ENCODE data around the gene TAF9B.
"Not testable (repeated sequence)": the region's sequence is repeated elsewhere in the genome, so short reads cannot be mapped to it uniquely, and the experiment has no call there.

TAF9B gene, protein sequence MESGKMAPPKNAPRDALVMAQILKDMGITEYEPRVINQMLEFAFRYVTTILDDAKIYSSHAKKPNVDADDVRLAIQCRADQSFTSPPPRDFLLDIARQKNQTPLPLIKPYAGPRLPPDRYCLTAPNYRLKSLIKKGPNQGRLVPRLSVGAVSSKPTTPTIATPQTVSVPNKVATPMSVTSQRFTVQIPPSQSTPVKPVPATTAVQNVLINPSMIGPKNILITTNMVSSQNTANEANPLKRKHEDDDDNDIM

DNA sequence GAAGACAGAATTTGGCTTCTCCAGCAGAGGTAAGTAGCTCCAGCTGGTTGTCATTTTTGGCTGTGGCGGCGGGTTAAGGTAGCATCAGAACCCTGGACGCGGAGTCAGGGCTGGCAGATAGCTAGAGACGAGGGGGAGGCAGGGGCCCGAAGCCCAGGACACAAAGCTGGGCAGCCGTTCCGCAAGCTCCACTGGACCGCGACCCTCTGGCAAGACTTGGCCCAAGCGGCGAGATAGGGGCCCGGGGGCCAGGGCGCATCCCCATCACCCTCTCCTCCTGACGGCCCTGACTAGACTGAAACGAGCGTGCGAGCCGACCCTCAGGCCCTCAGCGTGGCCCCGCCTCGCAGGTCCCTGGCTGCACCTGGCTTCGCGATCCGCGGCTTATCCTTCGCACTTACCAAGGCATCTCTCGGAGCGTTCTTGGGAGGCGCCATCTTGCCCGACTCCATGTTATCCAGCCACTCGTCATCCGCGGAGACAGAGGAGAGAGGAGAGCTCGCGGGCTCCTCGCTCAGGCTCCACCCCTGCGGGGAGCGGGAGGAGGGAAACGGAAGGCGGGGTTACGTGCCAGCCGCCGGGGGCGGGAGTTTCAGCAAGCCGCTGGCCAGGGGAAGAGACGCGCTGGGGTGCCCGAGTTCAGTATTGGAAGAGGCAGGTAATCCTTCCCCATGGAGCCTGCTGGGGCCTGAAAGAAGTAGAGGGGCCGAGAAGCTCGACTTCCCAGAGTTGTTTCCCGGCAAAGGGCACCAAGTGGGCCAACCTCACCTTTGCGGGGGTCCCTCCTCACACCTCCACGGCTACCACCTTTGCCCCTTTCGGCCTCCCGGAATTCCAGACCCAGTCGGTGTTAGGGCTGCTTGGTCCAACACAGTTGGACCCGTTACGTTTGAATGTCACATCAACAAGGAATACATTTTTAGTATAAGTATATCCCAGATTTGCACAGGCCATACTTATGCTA, at the start of gene TAF9B:
TSS of gene TAF9B (minus strand) at position 491 of the 964 bp plus-strand sequence. CDS start at position 452, 39 bp downstream.
- peak; percentile 81 for DNase-seq (ENCODE audit: low spot score)

DNA sequence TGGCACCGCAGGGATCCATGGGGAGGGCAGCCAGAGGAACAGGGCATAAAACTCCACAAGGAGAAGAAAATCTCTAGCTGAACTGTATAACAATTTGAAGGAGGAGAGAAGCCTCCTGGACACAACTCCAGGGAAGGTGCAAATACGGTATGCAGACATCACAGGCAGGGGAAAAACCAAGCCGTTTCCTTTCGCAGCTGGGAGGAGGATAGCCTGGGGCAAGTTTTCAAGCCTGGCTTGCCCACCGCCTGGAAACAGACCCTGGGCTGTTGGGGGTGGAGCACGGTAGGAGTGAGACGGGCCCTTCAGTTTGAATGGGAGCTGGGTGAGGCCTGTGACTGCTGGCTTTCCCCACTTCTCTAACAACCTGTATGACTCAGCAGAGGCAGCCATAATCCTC, 43.4 kb upstream of the TAF9B start:
- no peak for DNase-seq (ENCODE audit: low spot score)

DNA sequence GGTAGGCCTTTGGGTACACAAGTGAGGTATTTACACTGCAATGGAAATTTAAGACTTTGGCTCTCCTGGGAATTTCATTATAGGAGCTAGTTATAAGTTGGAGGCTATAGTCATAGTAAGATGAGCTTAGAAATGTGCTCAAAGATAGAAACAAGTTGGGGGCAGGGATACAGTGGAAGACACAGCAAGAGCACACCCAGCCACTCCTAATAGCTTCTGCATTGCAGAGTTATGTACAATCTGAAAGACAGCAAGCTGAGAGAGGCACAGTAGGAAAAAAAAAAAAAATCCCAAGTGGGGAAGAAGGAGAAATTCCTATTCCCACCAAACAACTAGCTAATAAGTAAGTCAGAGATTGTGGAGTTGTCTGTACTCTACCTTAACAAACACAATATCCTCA, 41.9 kb upstream of the TAF9B start:
- DNase-seq (ENCODE audit: low spot score) = no peak

DNA sequence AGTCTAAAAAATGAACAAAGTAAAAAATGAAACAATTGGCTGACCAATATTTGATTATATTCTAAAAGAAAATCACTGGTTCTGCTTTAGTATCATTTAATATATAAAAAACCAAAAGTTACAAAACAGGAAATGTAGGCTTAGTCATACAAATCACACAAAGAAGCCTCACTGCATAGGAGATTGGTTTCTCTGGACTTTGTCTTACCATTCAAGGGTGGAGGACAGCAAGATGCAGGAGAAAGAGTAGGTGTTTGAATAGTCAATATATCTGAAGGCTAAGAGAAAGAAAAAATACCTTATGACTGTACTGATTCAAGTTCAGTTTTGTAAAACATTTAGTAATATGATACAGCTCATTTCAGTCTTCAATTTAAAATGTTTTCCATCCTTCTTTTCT, 28.6 kb upstream of the TAF9B start:
- DNase-seq (ENCODE audit: low spot score) = peak; percentile 0

DNA sequence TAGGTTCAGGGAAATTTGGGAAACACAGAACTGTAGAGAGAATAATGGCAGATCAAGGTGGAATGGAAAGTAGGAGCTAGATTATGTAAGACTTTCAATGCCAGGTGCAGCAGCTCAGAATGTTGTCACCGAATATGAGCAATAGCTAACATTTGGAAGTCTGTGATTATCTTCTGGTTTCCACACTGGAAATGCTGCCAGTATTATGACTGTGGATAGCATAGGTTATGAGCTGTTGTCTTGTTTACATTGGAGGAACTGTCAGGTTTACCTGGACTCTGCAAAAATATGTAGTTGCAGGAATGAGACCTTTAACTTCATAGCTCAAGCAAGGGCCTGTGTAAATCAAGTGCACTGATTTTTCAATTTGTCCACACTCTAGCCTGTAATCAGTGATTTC, 26.0 kb upstream of the TAF9B start:
- DNase-seq (ENCODE audit: low spot score) = no peak

DNA sequence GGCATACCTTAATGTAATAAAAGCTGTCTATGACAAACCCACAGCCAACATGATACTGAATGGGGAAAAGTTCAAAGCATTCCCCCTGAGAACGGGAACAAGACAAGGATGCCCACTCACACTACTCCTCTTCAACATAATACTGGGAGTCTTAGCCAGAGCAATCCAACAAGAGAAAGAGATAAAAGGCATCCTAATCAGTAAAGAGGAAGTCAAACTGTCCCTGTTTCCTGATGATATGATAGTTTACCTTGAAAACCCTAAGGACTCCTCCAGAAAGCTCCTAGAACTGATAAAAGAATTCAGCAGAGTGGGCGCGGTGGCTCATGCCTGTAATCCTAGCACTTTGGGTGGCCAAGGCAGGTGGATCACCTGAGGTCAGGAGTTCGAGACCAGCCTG, 23.7 kb upstream of the TAF9B start:
- DNase-seq (ENCODE audit: low spot score) = not testable (repeated sequence)

DNA sequence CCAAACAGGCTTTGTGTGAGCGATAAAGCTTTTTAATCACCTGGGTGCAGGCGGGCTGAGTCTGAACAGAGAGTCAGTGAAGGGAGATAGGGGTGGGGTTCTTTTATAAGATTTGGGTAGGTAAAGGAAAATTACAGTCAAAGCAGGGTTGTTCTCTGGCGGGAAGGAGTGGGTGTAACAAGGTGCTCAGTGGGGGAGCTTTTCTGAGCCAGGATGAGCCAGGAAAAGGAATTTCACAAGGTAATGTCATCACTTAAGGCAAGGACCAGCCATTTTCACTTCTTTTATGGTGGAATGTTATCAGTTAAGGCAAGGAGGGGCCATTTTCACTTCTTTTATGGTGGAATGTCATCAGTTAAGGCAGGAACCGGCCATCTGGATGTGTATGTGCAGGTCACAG, 21.3 kb upstream of the TAF9B start:
- not testable (repeated sequence) for DNase-seq (ENCODE audit: low spot score)

DNA sequence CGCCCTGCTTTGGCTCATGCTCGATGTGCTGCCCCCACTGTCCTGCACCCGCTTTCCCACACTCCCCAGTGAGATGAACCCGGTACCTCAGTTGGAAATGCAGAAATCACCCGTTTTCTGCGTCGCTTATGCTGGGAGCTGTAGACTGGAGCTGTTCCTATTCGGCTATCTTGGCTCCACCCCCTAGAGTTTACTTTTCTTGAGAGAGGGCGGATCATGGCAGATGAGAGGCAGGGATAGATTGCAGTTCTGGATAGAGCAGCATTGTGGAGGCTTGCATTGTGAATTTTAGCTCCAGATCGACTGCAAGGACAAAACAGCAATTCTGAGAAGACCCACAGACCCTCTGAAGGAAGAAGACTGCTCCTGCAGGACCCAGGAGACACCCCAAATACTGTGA, 18.4 kb upstream of the TAF9B start:
- DNase-seq (ENCODE audit: low spot score) = peak; percentile 3

DNA sequence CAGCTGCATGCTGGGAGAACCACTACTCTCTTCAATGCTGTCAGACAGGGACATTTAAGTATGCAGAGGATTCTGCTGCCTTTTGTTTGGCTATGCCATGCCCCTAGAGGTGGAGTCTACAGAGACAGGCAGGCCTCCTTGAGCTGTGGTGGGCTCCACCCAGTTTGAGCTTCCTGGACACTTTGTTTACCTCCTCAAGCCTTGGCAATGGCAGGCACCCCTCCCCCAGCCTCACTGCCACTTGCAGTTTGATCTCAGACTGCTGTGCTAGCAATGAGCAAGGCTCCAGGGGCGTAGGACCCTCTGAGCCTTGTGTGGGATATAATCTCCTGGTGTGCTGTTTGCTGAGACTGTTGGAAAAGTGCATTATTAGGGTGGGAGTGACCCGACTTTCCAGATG, 17.9 kb upstream of the TAF9B start:
- DNase-seq (ENCODE audit: low spot score) = not testable (repeated sequence)

DNA sequence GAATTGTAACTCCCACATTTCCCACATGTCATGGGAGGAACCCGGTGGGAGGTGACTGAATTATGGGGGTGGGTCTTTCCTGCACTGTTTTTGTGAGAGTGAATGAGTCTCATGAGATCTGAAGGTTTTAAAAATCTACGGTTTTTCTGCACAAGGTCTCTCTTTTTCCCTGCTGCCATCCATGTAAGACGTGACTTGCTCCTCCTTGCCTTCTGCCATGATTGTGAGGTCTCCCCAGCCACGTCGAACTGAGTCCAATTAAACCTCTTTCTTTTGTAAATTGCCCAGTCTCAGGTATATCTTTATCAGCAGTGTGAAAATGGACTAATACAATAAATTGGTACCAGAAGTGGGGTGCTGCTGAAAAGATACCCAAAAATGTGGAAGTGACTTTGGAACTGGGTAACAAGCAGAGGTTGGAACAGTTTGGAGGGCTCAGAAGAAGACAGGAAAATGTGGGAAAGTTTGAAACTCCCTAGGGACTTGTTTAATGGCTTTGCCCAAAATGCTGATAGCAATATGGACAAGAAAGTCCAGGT, 7.6 kb upstream of the TAF9B start:
- DNase-seq (ENCODE audit: low spot score) = not testable (repeated sequence)

DNA sequence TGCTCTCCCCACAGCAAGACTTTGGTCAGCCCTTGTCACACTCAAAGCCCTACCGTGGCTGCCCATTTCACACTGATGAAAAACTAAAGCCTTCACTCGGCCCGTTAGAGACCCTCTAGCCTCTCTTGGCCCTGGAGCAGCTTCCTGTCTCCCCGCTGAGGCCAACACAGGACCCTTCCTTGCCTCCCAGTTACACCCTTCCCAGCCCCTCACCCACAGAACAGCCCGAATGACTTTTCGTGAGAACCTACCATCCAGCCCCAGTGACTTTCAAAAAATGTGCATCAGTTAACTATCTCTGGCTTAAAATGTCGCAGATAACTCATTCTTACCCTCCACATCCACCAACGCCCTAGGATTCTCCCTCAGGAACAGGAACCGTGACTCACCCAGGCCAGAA, 756 bp upstream of the TAF9B start:
- DNase-seq (ENCODE audit: low spot score) = no peak

DNA sequence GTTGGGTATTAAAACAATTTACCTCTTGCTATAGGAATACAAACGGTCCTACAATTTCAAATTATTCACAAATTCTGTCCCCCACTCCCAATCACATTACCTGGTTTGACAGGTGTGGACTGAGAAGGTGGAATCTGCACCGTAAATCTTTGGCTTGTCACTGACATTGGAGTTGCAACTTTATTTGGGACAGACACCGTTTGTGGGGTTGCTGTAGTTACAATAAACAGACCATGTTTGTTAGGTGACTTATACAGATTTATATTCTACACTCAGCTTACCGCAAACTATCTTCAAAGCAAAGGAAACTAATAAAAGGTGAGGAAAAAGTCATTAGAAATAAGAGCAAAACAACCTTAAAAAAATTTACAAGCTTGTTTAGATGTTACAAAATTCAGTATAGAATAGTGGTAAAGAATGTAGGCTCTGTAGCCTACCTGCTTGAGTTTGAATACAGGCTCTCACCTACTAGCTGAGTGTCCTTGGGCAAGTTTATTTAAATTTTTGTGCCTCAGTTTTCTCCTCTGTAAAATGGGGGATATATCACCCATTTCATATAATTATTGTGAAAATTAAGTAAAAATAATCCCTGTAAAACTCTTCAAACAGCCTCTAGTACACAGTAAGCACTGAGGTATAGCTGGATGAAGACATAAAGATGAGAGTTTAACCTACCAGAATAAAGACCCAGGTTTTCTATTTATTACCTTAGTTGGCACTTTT, 6.1 kb downstream of the TAF9B start:
- no peak for DNase-seq (ENCODE audit: low spot score)

DNA sequence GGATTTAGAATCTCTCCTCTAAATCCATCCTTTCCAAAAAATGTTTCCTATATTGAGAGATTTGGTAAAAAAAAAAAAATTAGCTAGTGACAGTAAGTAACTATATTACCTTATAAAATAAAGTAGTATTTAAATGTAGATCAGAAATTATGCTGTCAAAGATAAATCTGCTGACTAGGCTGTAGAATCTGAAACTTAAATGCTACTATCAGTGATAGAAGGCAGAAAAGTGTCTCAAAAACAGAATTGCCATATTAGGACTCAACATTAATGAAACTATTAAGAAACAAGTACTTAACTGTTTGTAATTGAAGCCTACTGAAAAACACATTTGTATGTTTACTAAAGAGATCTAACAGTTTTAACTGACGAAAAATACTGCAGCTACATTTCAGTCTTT, 8.3 kb downstream of the TAF9B start:
- DNase-seq (ENCODE audit: low spot score) = no peak

DNA sequence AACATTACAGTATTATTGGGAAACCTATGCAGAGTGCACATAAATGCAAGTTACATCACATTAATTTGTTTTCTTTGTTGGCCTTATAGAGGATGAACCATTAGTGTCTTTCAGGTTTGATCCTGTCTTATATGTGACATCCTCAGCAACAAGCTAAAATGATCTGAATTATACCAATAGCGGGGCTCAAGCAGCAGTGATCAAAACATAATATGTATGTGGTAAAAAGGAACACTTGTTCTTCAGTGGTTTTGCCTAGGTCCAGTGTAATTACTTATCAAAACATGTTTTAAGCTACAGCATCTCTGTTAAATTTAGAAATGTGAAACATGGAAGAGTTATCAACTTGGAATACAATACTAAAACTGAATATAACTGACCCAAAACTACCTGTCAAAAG, 9.1 kb downstream of the TAF9B start:
- no peak for DNase-seq (ENCODE audit: low spot score)

DNA sequence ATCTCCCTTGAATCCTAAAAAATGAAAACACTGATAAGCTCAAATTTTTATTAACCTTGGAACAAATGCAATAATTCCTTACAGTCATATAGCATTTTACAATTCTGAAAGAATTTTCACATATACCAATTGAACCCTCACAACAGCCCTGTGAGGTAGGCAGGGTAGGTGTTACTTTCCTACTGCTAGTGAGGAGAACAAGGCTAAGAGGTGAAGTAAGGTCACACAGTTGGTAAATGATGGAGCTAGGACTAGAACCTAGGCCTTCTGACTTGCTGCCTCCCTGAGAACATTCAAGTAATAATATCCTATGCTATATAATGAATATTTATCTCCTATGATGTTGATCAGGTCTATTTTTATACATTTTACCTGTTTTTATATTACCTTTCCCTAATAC, 9.7 kb downstream of the TAF9B start:
- no peak for DNase-seq (ENCODE audit: low spot score)

DNA sequence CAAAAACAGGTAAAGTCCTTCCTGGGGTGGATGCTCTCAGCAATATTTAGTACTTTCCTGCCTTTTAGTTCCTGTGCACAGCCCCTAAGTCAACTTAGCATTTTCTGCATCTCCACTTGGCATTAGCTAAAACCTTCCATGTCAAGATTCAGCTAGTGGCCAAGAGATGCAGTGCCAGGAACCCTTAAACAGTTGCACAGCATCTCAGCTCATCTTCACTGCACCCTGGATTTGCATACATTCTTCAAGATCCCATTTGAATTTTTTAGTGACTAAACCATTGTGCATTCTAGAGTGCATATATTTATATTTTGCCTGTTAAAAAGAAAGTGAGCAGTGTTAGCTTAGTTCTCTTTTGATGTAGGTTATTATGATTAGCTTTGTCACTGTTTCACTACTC, 13.7 kb downstream of the TAF9B start:
- not testable (repeated sequence) for DNase-seq (ENCODE audit: low spot score)

DNA sequence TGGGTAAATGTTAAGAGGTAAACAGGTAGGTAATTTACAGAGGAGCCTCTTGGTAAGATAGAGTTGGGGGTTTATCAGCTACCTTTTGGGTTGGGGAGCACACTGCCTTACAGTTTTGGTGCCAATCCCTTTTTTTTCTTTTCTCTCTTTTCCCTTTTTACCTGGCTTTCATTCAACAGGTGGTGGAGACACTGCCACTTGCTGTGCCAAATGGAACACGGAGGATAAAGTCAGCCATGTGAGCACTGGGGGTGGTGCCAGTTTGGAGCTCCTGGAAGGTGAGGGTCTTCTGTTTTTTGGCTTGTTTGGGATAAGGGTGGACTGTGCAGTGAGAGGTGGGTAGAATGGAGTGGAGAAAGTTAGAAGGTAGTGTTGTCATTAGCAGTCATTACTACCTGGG, 14.3 kb downstream of the TAF9B start:
- no peak for DNase-seq (ENCODE audit: low spot score)

DNA sequence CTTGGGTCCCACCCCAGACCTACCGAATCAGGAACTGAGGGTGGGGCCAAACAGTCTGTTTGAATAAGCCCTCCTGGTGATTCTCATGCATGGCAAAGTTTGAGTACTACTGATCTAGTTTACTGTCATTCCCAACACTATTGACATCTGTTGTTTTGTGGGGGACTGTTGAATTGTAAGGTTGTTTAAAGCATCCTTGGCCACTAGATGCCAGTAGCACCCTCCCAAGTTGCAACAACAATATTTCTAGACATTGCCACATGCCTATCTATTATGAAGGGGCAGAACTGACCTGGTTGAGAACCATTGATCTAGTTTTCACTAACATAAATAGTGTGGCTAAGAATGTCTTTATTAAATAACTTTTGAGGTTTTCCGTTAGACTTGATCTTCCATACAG, 15.1 kb downstream of the TAF9B start:
- no peak for DNase-seq (ENCODE audit: low spot score)

DNA sequence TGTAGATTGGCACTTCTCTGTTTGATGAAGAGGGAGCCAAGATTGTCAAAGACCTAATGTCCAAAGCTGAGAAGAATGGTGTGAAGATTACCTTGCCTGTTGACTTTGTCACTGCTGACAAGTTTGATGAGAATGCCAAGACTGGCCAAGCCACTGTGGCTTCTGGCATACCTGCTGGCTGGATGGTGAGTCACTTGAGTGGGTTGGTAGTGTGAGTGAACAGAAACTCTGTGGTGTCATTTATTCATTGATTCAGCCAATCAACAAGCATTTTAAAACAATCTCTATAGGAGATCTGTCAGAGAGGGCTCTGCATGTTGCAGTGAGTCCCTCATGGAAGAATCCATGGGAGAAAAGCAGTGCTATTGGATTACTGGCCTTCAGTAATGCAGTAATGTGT, 16.3 kb downstream of the TAF9B start:
- no peak for DNase-seq (ENCODE audit: low spot score)

DNA sequence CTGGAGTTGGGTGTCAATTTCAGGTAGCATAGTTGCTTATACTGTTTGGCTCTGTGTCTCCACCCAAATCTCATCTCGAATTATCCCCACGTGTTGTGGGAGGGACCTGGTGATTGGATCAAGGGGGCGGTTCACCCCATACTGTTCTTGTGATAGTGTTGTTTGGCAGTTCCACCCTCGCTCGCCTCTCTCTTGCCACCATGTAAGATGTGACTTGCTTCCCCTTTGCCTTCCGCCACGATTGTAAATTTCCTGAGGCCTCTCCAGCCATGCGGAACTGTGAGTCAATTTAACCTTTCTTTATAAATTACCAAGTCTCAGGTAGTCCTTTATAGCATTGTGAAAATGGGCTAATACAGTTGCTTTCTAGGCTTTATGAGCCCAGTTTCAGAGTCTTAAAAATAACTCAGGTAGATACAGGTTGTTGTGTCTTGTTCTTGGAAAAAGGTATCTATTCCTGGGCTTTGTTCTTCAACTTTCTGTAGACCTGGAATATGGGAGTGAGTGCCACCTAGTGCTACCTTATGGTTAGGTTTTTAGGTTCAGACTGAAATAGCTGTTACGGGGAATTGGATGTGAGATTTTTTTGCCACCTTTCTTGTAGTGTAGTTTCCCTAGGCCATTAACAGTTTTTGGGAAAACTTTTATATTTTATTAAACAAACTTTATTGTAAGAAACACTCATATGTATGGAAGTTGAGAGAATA, 19.8 kb downstream of the TAF9B start:
- DNase-seq (ENCODE audit: low spot score) = no peak

DNA sequence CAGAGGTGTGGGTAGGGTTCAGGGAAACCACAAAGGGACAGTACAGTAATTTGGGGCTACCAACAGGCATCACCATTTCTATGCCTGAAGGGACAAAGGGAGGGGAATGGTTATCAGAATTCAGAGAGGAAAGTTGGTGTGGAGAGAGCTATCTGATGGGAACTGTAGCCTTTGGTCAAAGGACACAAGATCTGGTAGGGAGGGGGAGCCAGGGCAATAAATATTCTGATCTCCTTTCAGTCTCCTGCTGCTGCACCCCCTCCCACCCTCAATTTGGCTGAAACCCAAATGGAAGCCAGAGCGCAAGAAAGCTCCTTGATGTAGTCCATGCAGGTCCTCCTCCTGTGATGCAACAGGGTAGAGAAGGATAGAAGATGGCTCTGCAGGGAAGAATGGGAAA, 20.8 kb downstream of the TAF9B start:
- no peak for DNase-seq (ENCODE audit: low spot score)

DNA sequence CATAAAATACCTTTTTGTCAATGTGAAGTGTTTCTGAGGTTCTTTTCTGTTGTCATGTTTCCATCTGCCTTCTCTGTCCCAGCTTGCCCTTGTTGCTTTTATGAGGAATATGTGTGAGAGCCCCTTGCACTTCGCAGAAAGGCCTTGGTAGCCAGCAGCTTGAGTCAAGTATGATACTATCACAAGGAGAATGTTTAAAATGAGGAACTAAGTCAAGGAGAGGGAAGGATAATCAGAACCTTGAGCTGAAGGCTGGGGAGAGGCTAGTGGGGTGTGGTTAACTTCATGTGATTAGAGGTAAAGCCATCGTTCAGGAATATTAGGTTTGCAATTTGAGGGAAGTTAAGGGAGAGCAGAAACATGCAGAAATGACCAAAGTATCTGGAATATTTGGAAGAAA, 22.7 kb downstream of the TAF9B start:
- DNase-seq (ENCODE audit: low spot score) = no peak
